HCT116 (cell line): ENCODE results near the gene RAB25. TPM values are rescaled to one million over a fixed set of nuclear protein-coding genes. Genes with fewer than 3 reads are reported as not detected.

Experiments used
- ATAC-seq: fragments of 200-7000 bp; cut with Tn5 transposase; 2 replicates; pipeline ENCODE4 v1.9.1; 2020; ENCODE audit warnings: mild to moderate bottlenecking, moderate library complexity
- BruUV-seq: library from RNA; stranded (reverse); fragments of 400-500 nt; replicated peaks from 2 replicates; lab custom pipeline; 2021; lab: Mats Ljungman, UMichigan
- CTCF ChIA-PET: fragments of 300-600 bp; sonication (Branson Sonifier 250); formaldehyde crosslinking; loops from one replicate; lab custom pipeline; 2021; ENCODE audit warnings: antibody characterized with exemption; lab: Charles Lee
- POLR2A ChIA-PET: fragments of 300-600, 350-600 bp; sonication (Branson Sonifier 250); formaldehyde crosslinking; loops from one replicate; lab custom pipeline; 2021; ENCODE audit warnings: antibody characterized with exemption; lab: Charles Lee
- RAD21 ChIA-PET, 2 experiments: fragments of 300-600 bp; sonication (Branson Sonifier 250); formaldehyde crosslinking; loops; one replicate each; lab custom pipeline; 2023; ENCODE audit warnings: low total read pairs in 2 of 2; ENCODE audit not compliant: uncharacterized antibody in 2 of 2, unreplicated experiment in 2 of 2, low non-redundant PET in 1 of 2; lab: Charles Lee
- DNase-seq: peaks from one replicate; pipeline ENCODE4 v3.0.0-alpha.2; 2010; ENCODE audit warnings: low read depth, low spot score
- H2AFZ ChIP-seq: fragments of 200-600 bp; shearing (Covaris generic), sonication (generic); 2 replicates; pipeline ENCODE4 v1.6.1; 2017; ENCODE audit warnings: low read depth, mixed run types, mixed read lengths, antibody characterized with exemption, low read length; ENCODE audit not compliant: poor library complexity, severe bottlenecking
- H3K27ac ChIP-seq: 2 replicates; pipeline ENCODE4 v1.5.1; 2012; ENCODE audit warnings: low read depth, low read length
- H3K27me3 ChIP-seq: fragments of 200-600 bp; sonication (generic); 2 replicates; pipeline ENCODE4 v1.6.1; 2016; ENCODE audit warnings: mixed run types, low read length, mixed read lengths; ENCODE audit not compliant: insufficient read depth
- H3K36me3 ChIP-seq, 2 experiments: fragments of 200-500 bp in 1 of 2; fragments of 200-600 bp in 1 of 2; sonication (Bioruptor generic) in 1 of 2; sonication (generic) in 1 of 2; 2 replicates each; pipeline versions ENCODE4 v1.5.1 to v1.6.1; 2014 to 2016; ENCODE audit warnings: low read length in 2 of 2, inconsistent platforms in 1 of 2, mixed read lengths in 1 of 2, mixed run types in 1 of 2; ENCODE audit not compliant: insufficient read depth in 2 of 2, control insufficient read depth in 1 of 2
- H3K4me1 ChIP-seq, 2 experiments: fragments of 200-600 bp in 1 of 2; sonication (generic) in 1 of 2; 2 replicates each; pipeline versions ENCODE4 v1.5.1 to v1.6.1; 2012 to 2017; ENCODE audit warnings: low read length in 2 of 2, inconsistent platforms in 1 of 2, mild to moderate bottlenecking in 1 of 2, mixed read lengths in 1 of 2, mixed run types in 1 of 2, moderate library complexity in 1 of 2; ENCODE audit not compliant: insufficient read depth in 2 of 2, control insufficient read depth in 1 of 2
- H3K4me2 ChIP-seq: fragments of 200-600 bp; sonication (generic); 2 replicates; pipeline ENCODE4 v1.6.1; 2017; ENCODE audit warnings: mixed run types, low read length, mixed read lengths
- H3K4me3 ChIP-seq, 2 experiments: fragments of 200-600 bp in 1 of 2; sonication (generic) in 1 of 2; replicated peaks in 1 of 2; 2 replicates each; pipeline ENCODE4 v1.5.1; 2011 to 2016; ENCODE audit warnings: low read length in 2 of 2, control low read depth in 1 of 2, low read depth in 1 of 2, mild to moderate bottlenecking in 1 of 2, mixed read lengths in 1 of 2, mixed run types in 1 of 2
- H3K79me2 ChIP-seq: fragments of 200-600 bp; sonication (generic); 2 replicates; pipeline ENCODE4 v1.6.1; 2017; ENCODE audit warnings: mild to moderate bottlenecking, mixed run types, low read length, moderate library complexity, mixed read lengths; ENCODE audit not compliant: insufficient read depth
- H3K9ac ChIP-seq: fragments of 200-600 bp; sonication (generic); 2 replicates; pipeline ENCODE4 v1.6.1; 2016; ENCODE audit warnings: low read length, mixed read lengths
- H3K9me2 ChIP-seq: fragments of 200-600 bp; sonication (generic), shearing (Covaris generic); 2 replicates; pipeline ENCODE4 v1.6.1; 2017; ENCODE audit warnings: mixed run types, mild to moderate bottlenecking, moderate library complexity; ENCODE audit not compliant: insufficient read depth
- H3K9me3 ChIP-seq, 2 experiments: fragments of 200-500 bp in 1 of 2; fragments of 200-600 bp in 1 of 2; sonication (Bioruptor generic) in 1 of 2; sonication (generic) in 1 of 2; 2 replicates each; pipeline ENCODE4 v1.6.1; 2014 to 2017; ENCODE audit warnings: low read length in 2 of 2, mixed read lengths in 2 of 2, inconsistent platforms in 1 of 2, low read depth in 1 of 2, mild to moderate bottlenecking in 1 of 2, mixed run types in 1 of 2, moderate library complexity in 1 of 2; ENCODE audit not compliant: control insufficient read depth in 1 of 2, insufficient read depth in 1 of 2
- H4K20me1 ChIP-seq: fragments of 200-600 bp; sonication (generic), shearing (Covaris generic); 2 replicates; pipeline ENCODE4 v1.6.1; 2017; ENCODE audit warnings: mixed run types, mild to moderate bottlenecking, moderate library complexity; ENCODE audit not compliant: insufficient read depth
- CBX3 ChIP-seq: IDR thresholded peaks from 2 replicates; pipeline ENCODE4 v1.6.1; 2012; ENCODE audit warnings: low read depth
- CEBPB ChIP-seq: IDR thresholded peaks from 2 replicates; pipeline ENCODE4 v1.6.1; 2012; ENCODE audit warnings: low read depth
- EGR1 ChIP-seq: IDR thresholded peaks from 2 replicates; pipeline ENCODE4 v1.6.1; 2012; ENCODE audit warnings: low read depth
- ELF1 ChIP-seq: IDR thresholded peaks from 2 replicates; pipeline ENCODE4 v1.6.1; 2012; ENCODE audit warnings: low read depth, borderline replicate concordance
- EZH2 ChIP-seq: fragments of 200-600 bp; sonication (generic); IDR thresholded peaks from 2 replicates; pipeline ENCODE4 v1.6.1; 2017; ENCODE audit warnings: antibody characterized with exemption, mixed run types
- EZH2phosphoT487 ChIP-seq: fragments of 200-600 bp; IDR thresholded peaks from 2 replicates; pipeline ENCODE4 v1.6.1; 2018; ENCODE audit warnings: antibody characterized with exemption, borderline replicate concordance
- FOSL1 ChIP-seq: IDR thresholded peaks from 2 replicates; pipeline ENCODE4 v1.6.1; 2012; ENCODE audit warnings: low read depth
- RAD21 ChIP-seq: IDR thresholded peaks from 2 replicates; pipeline ENCODE4 v1.6.1; 2012; ENCODE audit warnings: low read depth, mild to moderate bottlenecking
- SIN3A ChIP-seq: IDR thresholded peaks from 2 replicates; pipeline ENCODE4 v1.6.1; 2012; ENCODE audit warnings: low read depth
- SP1 ChIP-seq: IDR thresholded peaks from 2 replicates; pipeline ENCODE4 v1.6.1; 2012; ENCODE audit warnings: low read depth
- YY1 ChIP-seq: IDR thresholded peaks from 2 replicates; pipeline ENCODE4 v1.6.1; 2011; ENCODE audit warnings: low read length, low read depth, moderate library complexity, mild to moderate bottlenecking; ENCODE audit not compliant: insufficient replicate concordance; ENCODE audit errors: extremely low read depth
- ZNF274 ChIP-seq: fragments of 200-500 bp; sonication (Bioruptor generic); IDR thresholded peaks from 2 replicates; pipeline ENCODE4 v1.6.1; 2014; ENCODE audit warnings: mild to moderate bottlenecking, low read depth, low read length, inconsistent platforms
- intact Hi-C: fragments of 100-400 bp; cut with micrococcal nuclease; formaldehyde crosslinking; loops from 2 replicates; pipeline ENCODE4 v1.10.0; 2022
- total RNA-seq: library from RNA; stranded (reverse); gene quantifications from one replicate; pipeline ENCODE4 v1.2.1, GENCODE V29; 2021; ENCODE audit not compliant: unreplicated experiment
- TF ChIP-seq, protein P1 (sequence below): IDR thresholded peaks from 2 replicates; pipeline ENCODE4 v1.6.1; 2012; ENCODE audit warnings: low read depth
- TF ChIP-seq, protein P2 (sequence below): IDR thresholded peaks from 2 replicates; pipeline ENCODE4 v1.6.1; 2011; ENCODE audit warnings: mild to moderate bottlenecking, low read length, moderate library complexity; ENCODE audit not compliant: insufficient replicate concordance; ENCODE audit errors: extremely low read depth

The RAB25 gene
- total RNA-seq, 1 experiment from 2014 or later: 142 TPM

DNA sequence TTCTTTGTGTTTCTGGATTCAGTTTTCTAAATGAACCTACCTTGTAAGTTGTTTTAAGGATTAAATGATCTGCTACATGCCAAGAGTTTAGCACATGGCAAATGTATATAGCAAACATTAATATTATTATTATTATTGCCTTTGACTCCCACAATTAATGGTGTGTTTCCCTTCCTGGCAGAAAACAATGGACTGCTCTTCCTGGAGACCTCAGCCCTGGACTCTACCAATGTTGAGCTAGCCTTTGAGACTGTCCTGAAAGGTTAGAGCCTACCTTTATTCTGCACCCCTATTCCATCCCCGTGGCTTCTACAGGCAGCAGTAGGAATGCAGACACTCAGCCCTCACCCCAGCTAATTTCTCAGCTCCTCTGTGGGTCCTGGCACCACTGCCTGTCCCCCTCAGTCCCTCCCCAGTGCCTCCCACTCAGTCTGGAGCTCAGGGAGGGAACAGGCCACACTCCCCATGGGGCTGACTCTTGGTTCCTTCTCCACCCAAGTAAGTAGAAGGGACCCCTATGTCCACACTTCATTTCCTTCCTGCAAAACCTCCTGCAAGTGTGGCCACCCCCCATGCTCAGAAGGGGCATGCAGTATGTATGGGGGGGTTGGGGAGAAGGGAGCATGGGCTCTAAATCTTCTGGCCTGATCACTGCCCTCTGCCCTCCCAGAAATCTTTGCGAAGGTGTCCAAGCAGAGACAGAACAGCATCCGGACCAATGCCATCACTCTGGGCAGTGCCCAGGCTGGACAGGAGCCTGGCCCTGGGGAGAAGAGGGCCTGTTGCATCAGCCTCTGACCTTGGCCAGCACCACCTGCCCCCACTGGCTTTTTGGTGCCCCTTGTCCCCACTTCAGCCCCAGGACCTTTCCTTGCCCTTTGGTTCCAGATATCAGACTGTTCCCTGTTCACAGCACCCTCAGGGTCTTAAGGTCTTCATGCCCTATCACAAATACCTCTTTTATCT is 8.8 kb downstream of the RAB25 start:
- no peak for ATAC-seq
- intact Hi-C loops: loop anchor here (10.0 kb wide), 1 partner anchor 65 kb away; no protein-coding TSS in a partner anchor
- CTCF ChIA-PET: no interaction called here

DNA sequence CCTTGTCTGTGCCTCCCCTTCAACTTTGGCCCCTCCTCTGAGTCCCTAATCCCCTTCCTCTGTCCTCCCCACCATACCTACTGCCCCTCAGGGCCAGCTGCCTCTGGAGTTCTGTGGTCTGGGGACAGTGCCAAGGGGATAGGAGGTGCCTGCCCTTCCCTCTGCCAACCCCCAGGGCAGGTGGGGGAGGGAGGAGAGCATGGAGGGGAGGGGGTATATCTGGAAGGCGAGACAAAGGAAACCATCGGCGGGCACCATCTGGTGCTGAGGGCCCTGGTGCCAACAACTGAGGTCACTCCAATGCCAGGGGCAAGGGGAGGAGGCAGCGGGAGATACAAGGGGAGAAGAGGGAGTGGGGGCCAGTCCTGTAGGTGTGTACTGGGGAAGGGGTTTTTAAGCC is 9.6 kb downstream of the RAB25 start:
- POLR2A ChIA-PET: no interaction called here
- ATAC-seq (no peak), DNase-seq (no peak)
- Histone ChIP-seq H3K79me2 (peaks cover 18% of the 10 kb centered on the region; the same call in 1 of the 2 replicates), H3K36me3 (peaks cover 21 to 31% of the 10 kb centered on the region in 2 experiments), H3K27me3 (no peaks in the 10 kb centered on the region), H4K20me1 (no peaks in the 10 kb centered on the region), H3K9ac (no peak overlapping the region), H3K9me2 (no peaks in the 10 kb centered on the region), H3K4me1 (peaks cover 0 to 14% of the 10 kb centered on the region in 2 experiments; a peak in 2 of 4 replicates), H3K4me2 (no peak overlapping the region), H3K27ac (no peak overlapping the region), H3K9me3 (no peaks in the 10 kb centered on the region), H3K4me3 (no peak overlapping the region), H2AFZ (no peak overlapping the region)
- no TSS peak for BruUV-seq
- RAD21 ChIA-PET: no interaction called here
- CTCF ChIA-PET: no interaction called here
- intact Hi-C loops: no loop called here
- TF ChIP-seq, protein P1, sequence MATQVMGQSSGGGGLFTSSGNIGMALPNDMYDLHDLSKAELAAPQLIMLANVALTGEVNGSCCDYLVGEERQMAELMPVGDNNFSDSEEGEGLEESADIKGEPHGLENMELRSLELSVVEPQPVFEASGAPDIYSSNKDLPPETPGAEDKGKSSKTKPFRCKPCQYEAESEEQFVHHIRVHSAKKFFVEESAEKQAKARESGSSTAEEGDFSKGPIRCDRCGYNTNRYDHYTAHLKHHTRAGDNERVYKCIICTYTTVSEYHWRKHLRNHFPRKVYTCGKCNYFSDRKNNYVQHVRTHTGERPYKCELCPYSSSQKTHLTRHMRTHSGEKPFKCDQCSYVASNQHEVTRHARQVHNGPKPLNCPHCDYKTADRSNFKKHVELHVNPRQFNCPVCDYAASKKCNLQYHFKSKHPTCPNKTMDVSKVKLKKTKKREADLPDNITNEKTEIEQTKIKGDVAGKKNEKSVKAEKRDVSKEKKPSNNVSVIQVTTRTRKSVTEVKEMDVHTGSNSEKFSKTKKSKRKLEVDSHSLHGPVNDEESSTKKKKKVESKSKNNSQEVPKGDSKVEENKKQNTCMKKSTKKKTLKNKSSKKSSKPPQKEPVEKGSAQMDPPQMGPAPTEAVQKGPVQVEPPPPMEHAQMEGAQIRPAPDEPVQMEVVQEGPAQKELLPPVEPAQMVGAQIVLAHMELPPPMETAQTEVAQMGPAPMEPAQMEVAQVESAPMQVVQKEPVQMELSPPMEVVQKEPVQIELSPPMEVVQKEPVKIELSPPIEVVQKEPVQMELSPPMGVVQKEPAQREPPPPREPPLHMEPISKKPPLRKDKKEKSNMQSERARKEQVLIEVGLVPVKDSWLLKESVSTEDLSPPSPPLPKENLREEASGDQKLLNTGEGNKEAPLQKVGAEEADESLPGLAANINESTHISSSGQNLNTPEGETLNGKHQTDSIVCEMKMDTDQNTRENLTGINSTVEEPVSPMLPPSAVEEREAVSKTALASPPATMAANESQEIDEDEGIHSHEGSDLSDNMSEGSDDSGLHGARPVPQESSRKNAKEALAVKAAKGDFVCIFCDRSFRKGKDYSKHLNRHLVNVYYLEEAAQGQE: no peak
- TF ChIP-seq RAD21 (no peak), ELF1 (no peak), ZNF274 (no peak), SIN3A (no peak), YY1 (no peak), EZH2phosphoT487 (no peak), EGR1 (no peak), CBX3 (no peak), FOSL1 (no peak)

More for the DNA sequence above, 8.8 kb downstream of the RAB25 start:
- BruUV-seq: no TSS peak
- Histone ChIP-seq H3K27me3 (no peaks in the 10 kb centered on the region), H3K9ac (no peak overlapping the region), H3K36me3 (peaks cover 21 to 31% of the 10 kb centered on the region in 2 experiments), H2AFZ (no peak overlapping the region), H3K4me2 (no peak overlapping the region), H4K20me1 (no peaks in the 10 kb centered on the region), H3K4me3 (no peak overlapping the region), H3K27ac (no peak overlapping the region), H3K4me1 (peaks cover 0 to 6% of the 10 kb centered on the region in 2 experiments; a peak in 1 of 4 replicates), H3K79me2 (peaks cover 26% of the 10 kb centered on the region; the same call in 1 of the 2 replicates), H3K9me2 (no peaks in the 10 kb centered on the region), H3K9me3 (no peaks in the 10 kb centered on the region)
- no peak for TF ChIP-seq CEBPB
- TF ChIP-seq ZNF274: no peak
- TF ChIP-seq SP1: no peak
- no peak for TF ChIP-seq EZH2
- TF ChIP-seq, protein P2, sequence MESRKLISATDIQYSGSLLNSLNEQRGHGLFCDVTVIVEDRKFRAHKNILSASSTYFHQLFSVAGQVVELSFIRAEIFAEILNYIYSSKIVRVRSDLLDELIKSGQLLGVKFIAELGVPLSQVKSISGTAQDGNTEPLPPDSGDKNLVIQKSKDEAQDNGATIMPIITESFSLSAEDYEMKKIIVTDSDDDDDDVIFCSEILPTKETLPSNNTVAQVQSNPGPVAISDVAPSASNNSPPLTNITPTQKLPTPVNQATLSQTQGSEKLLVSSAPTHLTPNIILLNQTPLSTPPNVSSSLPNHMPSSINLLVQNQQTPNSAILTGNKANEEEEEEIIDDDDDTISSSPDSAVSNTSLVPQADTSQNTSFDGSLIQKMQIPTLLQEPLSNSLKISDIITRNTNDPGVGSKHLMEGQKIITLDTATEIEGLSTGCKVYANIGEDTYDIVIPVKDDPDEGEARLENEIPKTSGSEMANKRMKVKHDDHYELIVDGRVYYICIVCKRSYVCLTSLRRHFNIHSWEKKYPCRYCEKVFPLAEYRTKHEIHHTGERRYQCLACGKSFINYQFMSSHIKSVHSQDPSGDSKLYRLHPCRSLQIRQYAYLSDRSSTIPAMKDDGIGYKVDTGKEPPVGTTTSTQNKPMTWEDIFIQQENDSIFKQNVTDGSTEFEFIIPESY: no peak
- ChIA-PET RAD21 (no interaction called here), POLR2A (no interaction called here)
- DNase-seq: no peak
